ENCODE data around the gene PARVB. TPM values are rescaled to one million over a fixed set of nuclear protein-coding genes. Genes with fewer than 3 reads are reported as not detected.

The PARVB gene
- total and polyA plus RNA-seq, 4 donors: 7.9 to 34.6 (median 20.2) TPM

DNA sequence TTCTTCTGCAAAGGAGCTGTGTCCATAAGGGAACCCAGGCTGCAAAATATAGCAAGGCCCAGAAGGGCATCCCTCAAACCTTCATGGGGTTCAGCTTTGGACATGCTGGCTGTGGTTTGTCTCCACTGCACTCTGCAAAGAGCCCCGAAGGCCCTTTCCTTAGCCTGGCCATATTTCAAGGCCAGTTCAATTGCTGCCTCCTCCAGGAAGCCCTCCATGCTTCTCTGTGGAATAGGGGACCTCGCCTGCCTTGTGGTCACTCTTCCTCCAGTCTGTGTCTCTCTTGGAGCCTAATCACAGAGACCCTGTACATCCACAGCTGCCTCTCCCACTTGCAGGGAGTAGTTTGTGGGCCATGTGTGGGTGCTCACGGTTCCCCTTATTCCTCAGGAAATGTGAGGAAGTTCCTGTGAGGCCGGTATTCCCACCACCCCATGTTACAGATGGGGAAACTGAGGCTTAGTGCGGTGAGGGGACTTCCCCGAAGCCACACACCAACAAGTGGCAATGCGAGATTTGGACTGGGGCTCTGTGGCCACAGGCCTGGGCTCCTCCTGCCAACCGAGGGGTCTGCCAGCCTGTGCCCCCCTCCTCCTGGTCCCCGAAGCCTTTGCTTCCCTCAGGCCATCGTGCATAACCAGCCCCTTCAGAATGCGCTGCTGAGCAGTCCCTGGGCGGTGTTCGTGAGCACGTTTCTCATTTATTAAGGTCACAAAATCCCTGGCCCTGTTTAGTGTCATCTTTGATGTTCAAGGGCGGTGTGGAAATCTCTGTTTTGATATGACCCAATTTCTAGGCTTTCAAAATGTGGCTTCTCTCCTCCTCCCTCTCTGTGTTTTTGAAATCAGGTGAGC is 65.8 kb downstream of the PARVB start:
- DNase-seq (peak in 1 of 2 donors; percentile 21), ATAC-seq (ENCODE audit: low FRiP score) (no peak)
- no peaks in the 10 kb centered on the region for H3K4me1 ChIP-seq (ENCODE audit: control insufficient read depth in 1 of 2, insufficient read depth in 2 of 2, low read length in 2 of 2)
- H3K4me3 ChIP-seq (ENCODE audit: low read length in 2 of 2): no peak overlapping the region
- intact Hi-C loops (cut with DNase I): no loop called here
- H3K36me3 ChIP-seq (ENCODE audit: control insufficient read depth in 1 of 2, insufficient read depth in 2 of 2, low read length in 1 of 2): no peaks in the 10 kb centered on the region
- 83 to 87% methylated on average over 15 of the region's 15 CpGs for WGBS, 2 donors
- H3K27me3 ChIP-seq (ENCODE audit: control insufficient read depth in 1 of 2, insufficient read depth in 2 of 2, low read length in 1 of 2): no peaks in the 10 kb centered on the region
- H3K9me3 ChIP-seq (ENCODE audit: control insufficient read depth, low read length): no peaks in the 10 kb centered on the region
- H3K27ac ChIP-seq (ENCODE audit: low read depth in 1 of 2, low read length in 2 of 2): no peak overlapping the region

- no peaks in the 10 kb centered on the region for H3K9me3 ChIP-seq (ENCODE audit: control insufficient read depth, low read length)
- no peak overlapping the region for H3K27ac ChIP-seq (ENCODE audit: low read depth in 1 of 2, low read length in 2 of 2)
- H3K36me3 ChIP-seq (ENCODE audit: control insufficient read depth in 1 of 2, insufficient read depth in 2 of 2, low read length in 1 of 2): no peaks in the 10 kb centered on the region
- H3K4me1 ChIP-seq (ENCODE audit: control insufficient read depth in 1 of 2, insufficient read depth in 2 of 2, low read length in 2 of 2): no peaks in the 10 kb centered on the region
- H3K4me3 ChIP-seq (ENCODE audit: low read length in 2 of 2): no peak overlapping the region
- intact Hi-C loops (cut with DNase I): no loop called here
- DNase-seq (peak in 1 of 2 donors; percentile 60), ATAC-seq (ENCODE audit: low FRiP score) (no peak)
- 84 to 87% methylated on average over 9 of the region's 9 CpGs for WGBS, 2 donors
- no peaks in the 10 kb centered on the region for H3K27me3 ChIP-seq (ENCODE audit: control insufficient read depth in 1 of 2, insufficient read depth in 2 of 2, low read length in 1 of 2)
Observed at GRCh38 chr22:44090571-44090905, 66.4 kb downstream of the PARVB start.

GRCh38 chr22:44091021-44091721 is 67.1 kb downstream of the PARVB start:
- no peaks in the 10 kb centered on the region for H3K36me3 ChIP-seq (ENCODE audit: control insufficient read depth in 1 of 2, insufficient read depth in 2 of 2, low read length in 1 of 2)
- intact Hi-C loops (cut with DNase I): no loop called here
- DNase-seq: no peak
- 79 to 80% methylated on average over 14 of the region's 14 CpGs for WGBS, 2 donors
- H3K27me3 ChIP-seq (ENCODE audit: control insufficient read depth in 1 of 2, insufficient read depth in 2 of 2, low read length in 1 of 2): no peaks in the 10 kb centered on the region
- no peaks in the 10 kb centered on the region for H3K9me3 ChIP-seq (ENCODE audit: control insufficient read depth, low read length)
- no peak for ATAC-seq (ENCODE audit: low FRiP score)
- H3K27ac ChIP-seq (ENCODE audit: low read depth in 1 of 2, low read length in 2 of 2): no peak overlapping the region
- H3K4me1 ChIP-seq (ENCODE audit: control insufficient read depth in 1 of 2, insufficient read depth in 2 of 2, low read length in 2 of 2): no peaks in the 10 kb centered on the region
- H3K4me3 ChIP-seq (ENCODE audit: low read length in 2 of 2): no peak overlapping the region

- intact Hi-C loops (cut with DNase I): no loop called here
- no peaks in the 10 kb centered on the region for H3K36me3 ChIP-seq (ENCODE audit: control insufficient read depth in 1 of 2, insufficient read depth in 2 of 2, low read length in 1 of 2)
- no peaks in the 10 kb centered on the region for H3K4me1 ChIP-seq (ENCODE audit: control insufficient read depth in 1 of 2, insufficient read depth in 2 of 2, low read length in 2 of 2)
- no peak overlapping the region for H3K4me3 ChIP-seq (ENCODE audit: low read length in 2 of 2)
- DNase-seq (no peak), ATAC-seq (ENCODE audit: low FRiP score) (no peak)
- no peaks in the 10 kb centered on the region for H3K27me3 ChIP-seq (ENCODE audit: control insufficient read depth in 1 of 2, insufficient read depth in 2 of 2, low read length in 1 of 2)
- no peaks in the 10 kb centered on the region for H3K9me3 ChIP-seq (ENCODE audit: control insufficient read depth, low read length)
- 96 to 97% methylated on average over 10 of the region's 10 CpGs for WGBS, 2 donors
- no peak overlapping the region for H3K27ac ChIP-seq (ENCODE audit: low read depth in 1 of 2, low read length in 2 of 2)
Observed at GRCh38 chr22:44091751-44092150, 67.6 kb downstream of the PARVB start.

- Histone ChIP-seq H3K4me3 (ENCODE audit: low read length in 2 of 2) (no peak overlapping the region), H3K36me3 (ENCODE audit: control insufficient read depth in 1 of 2, insufficient read depth in 2 of 2, low read length in 1 of 2) (no peaks in the 10 kb centered on the region), H3K27ac (ENCODE audit: low read depth in 1 of 2, low read length in 2 of 2) (no peak overlapping the region), H3K4me1 (ENCODE audit: control insufficient read depth in 1 of 2, insufficient read depth in 2 of 2, low read length in 2 of 2) (no peaks in the 10 kb centered on the region), H3K9me3 (ENCODE audit: control insufficient read depth, low read length) (no peaks in the 10 kb centered on the region), H3K27me3 (ENCODE audit: control insufficient read depth in 1 of 2, insufficient read depth in 2 of 2, low read length in 1 of 2) (no peaks in the 10 kb centered on the region)
- ATAC-seq (ENCODE audit: low FRiP score): no peak
- peak in 1 of 2 donors; percentile 12 for DNase-seq
- intact Hi-C loops (cut with DNase I): no loop called here
- WGBS, 2 donors: 91% methylated on average over 8 of the region's 8 CpGs
Observed at GRCh38 chr22:44092636-44093220, 68.6 kb downstream of the PARVB start.

- ATAC-seq (ENCODE audit: low FRiP score) (no peak), DNase-seq (peak; percentile 11 to 12)
- Histone ChIP-seq H3K4me1 (ENCODE audit: control insufficient read depth in 1 of 2, insufficient read depth in 2 of 2, low read length in 2 of 2) (no peaks in the 10 kb centered on the region), H3K27me3 (ENCODE audit: control insufficient read depth in 1 of 2, insufficient read depth in 2 of 2, low read length in 1 of 2) (no peaks in the 10 kb centered on the region), H3K4me3 (ENCODE audit: low read length in 2 of 2) (no peak overlapping the region), H3K36me3 (ENCODE audit: control insufficient read depth in 1 of 2, insufficient read depth in 2 of 2, low read length in 1 of 2) (no peaks in the 10 kb centered on the region), H3K9me3 (ENCODE audit: control insufficient read depth, low read length) (no peaks in the 10 kb centered on the region), H3K27ac (ENCODE audit: low read depth in 1 of 2, low read length in 2 of 2) (no peak overlapping the region)
- WGBS, 2 donors: 79 to 86% methylated on average over 9 of the region's 9 CpGs
- intact Hi-C loops (cut with DNase I): no loop called here
Observed at GRCh38 chr22:44093791-44094190, 69.7 kb downstream of the PARVB start.

DNA sequence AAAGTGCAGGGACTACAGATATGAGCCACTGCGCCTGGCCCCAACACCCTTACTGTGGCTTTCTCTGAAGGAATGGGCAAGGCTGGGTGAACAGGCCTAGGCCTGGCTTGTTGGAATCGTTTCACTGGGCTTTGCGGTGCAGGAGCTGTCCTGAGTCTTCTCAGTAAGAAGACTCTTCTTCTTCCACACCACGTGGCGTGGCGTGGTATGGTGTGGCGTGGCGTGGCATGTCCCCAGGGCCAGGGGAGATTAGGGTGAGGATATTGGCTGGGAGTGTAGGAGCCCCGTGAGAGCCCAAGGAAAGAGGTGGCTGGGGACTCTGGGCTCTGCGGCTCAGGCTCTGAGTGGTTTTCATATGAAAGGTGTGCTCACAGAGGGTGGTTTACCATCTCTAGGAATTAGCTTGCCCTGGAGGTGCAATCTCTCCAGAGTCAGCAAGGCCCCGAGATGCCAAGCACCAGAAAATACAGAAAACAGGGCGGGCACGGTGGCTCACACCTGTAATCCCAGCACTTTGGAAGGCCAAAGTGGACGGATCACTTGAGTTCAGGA is 70.7 kb downstream of the PARVB start:
- ATAC-seq (ENCODE audit: low FRiP score) (no peak), DNase-seq (peak; percentile 6 to 13)
- 95% methylated on average over 14 of the region's 14 CpGs for WGBS, 2 donors
- H3K4me1 ChIP-seq (ENCODE audit: control insufficient read depth in 1 of 2, insufficient read depth in 2 of 2, low read length in 2 of 2): no peaks in the 10 kb centered on the region
- no peaks in the 10 kb centered on the region for H3K36me3 ChIP-seq (ENCODE audit: control insufficient read depth in 1 of 2, insufficient read depth in 2 of 2, low read length in 1 of 2)
- H3K27me3 ChIP-seq (ENCODE audit: control insufficient read depth in 1 of 2, insufficient read depth in 2 of 2, low read length in 1 of 2): no peaks in the 10 kb centered on the region
- H3K9me3 ChIP-seq (ENCODE audit: control insufficient read depth, low read length): no peaks in the 10 kb centered on the region
- H3K4me3 ChIP-seq (ENCODE audit: low read length in 2 of 2): no peak overlapping the region
- intact Hi-C loops (cut with DNase I): no loop called here
- no peak overlapping the region for H3K27ac ChIP-seq (ENCODE audit: low read depth in 1 of 2, low read length in 2 of 2)

DNA sequence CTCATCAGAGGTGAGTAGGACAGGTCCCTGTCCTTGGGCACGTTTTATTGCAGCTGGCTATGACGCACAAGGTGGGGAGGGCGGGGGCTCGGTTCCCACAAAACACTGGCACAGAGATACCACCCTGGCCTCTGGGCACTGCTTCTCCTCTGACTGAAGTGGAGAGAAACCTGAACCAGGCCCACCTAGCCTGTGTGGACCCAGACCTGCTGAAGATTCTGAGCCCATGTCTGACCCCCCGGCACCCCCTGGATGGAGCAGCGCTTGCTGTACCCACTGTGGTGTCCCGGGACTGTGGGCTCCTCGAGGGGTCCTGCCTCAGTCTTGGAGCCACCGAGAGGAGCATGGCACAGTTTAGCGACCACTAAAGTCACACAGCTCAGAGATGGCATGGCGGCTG is 72.6 kb downstream of the PARVB start:
- 96 to 97% methylated on average over 11 of the region's 11 CpGs for WGBS, 2 donors
- Histone ChIP-seq H3K9me3 (ENCODE audit: control insufficient read depth, low read length) (no peaks in the 10 kb centered on the region), H3K4me1 (ENCODE audit: control insufficient read depth in 1 of 2, insufficient read depth in 2 of 2, low read length in 2 of 2) (no peaks in the 10 kb centered on the region), H3K27ac (ENCODE audit: low read depth in 1 of 2, low read length in 2 of 2) (no peak overlapping the region), H3K27me3 (ENCODE audit: control insufficient read depth in 1 of 2, insufficient read depth in 2 of 2, low read length in 1 of 2) (no peaks in the 10 kb centered on the region), H3K4me3 (ENCODE audit: low read length in 2 of 2) (no peak overlapping the region), H3K36me3 (ENCODE audit: control insufficient read depth in 1 of 2, insufficient read depth in 2 of 2, low read length in 1 of 2) (no peaks in the 10 kb centered on the region)
- ATAC-seq (ENCODE audit: low FRiP score) (no peak), DNase-seq (peak; percentile 26 to 37)
- intact Hi-C loops (cut with DNase I): no loop called here
